K562 (cell line): ENCODE measurements around the gene KLHL12. TPM values are rescaled to one million over a fixed set of nuclear protein-coding genes. Genes with fewer than 3 reads are reported as not detected.
A peak's percentile ranks its signal among the peaks of the same experiment; 100 is the strongest.

ENCODE experiments used
- ARNT ChIP-seq, 2 experiments: fragments of 450-650 bp; IDR thresholded peaks; 2 replicates each; pipeline ENCODE4 v1.6.1; 2016; ENCODE audit warnings: mild to moderate bottlenecking in 1 of 2
- CBX2 ChIP-seq: fragments of 200-600 bp; sonication (generic); IDR thresholded peaks from one replicate; pipeline ENCODE4 v1.6.1; 2012; ENCODE audit warnings: mild to moderate bottlenecking, low read length, inconsistent platforms; ENCODE audit not compliant: insufficient read depth, poor library complexity, severe bottlenecking
- DACH1 ChIP-seq: fragments of 450-650 bp; IDR thresholded peaks from 2 replicates; pipeline ENCODE4 v1.6.1; 2018; ENCODE audit not compliant: partially characterized antibody
- DPF2 ChIP-seq: fragments of 450-650 bp; IDR thresholded peaks from 2 replicates; pipeline ENCODE4 v1.6.1; 2016
- NCOA1 ChIP-seq: fragments of 450-650 bp; IDR thresholded peaks from 2 replicates; pipeline ENCODE4 v1.6.1; 2016; ENCODE audit warnings: low read depth
- NCOA4 ChIP-seq: fragments of 450-650 bp; IDR thresholded peaks from 2 replicates; pipeline ENCODE4 v1.6.1; 2018; ENCODE audit warnings: mild to moderate bottlenecking; ENCODE audit not compliant: partially characterized antibody
- PCBP2 ChIP-seq: fragments of 200-400 bp; formaldehyde crosslinking; IDR thresholded peaks from 2 replicates; pipeline ENCODE4 v1.6.1; 2018; ENCODE audit warnings: low read length, low read depth, mild to moderate bottlenecking, moderate library complexity; ENCODE audit not compliant: poor library complexity, severe bottlenecking
- POLR2B ChIP-seq: fragments of 450-650 bp; IDR thresholded peaks from 2 replicates; pipeline ENCODE4 v1.6.1; 2018; ENCODE audit warnings: low read depth; ENCODE audit not compliant: partially characterized antibody
- PRPF4 ChIP-seq: fragments of 200-400 bp; formaldehyde crosslinking; IDR thresholded peaks from one replicate; pipeline ENCODE4 v1.6.1; 2017; ENCODE audit warnings: low read length, low read depth, mild to moderate bottlenecking; ENCODE audit not compliant: insufficient read depth, poor library complexity, severe bottlenecking
- RBM22 ChIP-seq: fragments of 200-400 bp; formaldehyde crosslinking; IDR thresholded peaks from 2 replicates; pipeline ENCODE4 v1.6.1; 2018; ENCODE audit warnings: low read length, low read depth; ENCODE audit not compliant: poor library complexity, severe bottlenecking
- RHOXF2B ChIP-seq: fragments of 250-450 bp; sonication (Bioruptor Pico); conservative IDR thresholded peaks from 2 replicates; pipeline ENCODE4 v1.5.1; 2021
- TEAD2 ChIP-seq: fragments of 450-650 bp; IDR thresholded peaks from 2 replicates; pipeline ENCODE4 v1.6.1; 2016; ENCODE audit warnings: missing genetic modification characterization, control low read depth, missing compliant biosample characterization
- polyA plus RNA-seq, 8 experiments: library from polyadenylated mRNA; depleted of rRNA in 4 of 8; stranded (reverse) in 5 of 8; unstranded in 3 of 8; fragments of >200 nt; fragmentation: Nextera tagmentation in 2 of 8; fragmentation: Illumina TruSeq in 1 of 8; extraction: Ambion mirVana in 2 of 8; extraction: Trizol in 1 of 8; gene quantifications; 2 replicates each; pipeline versions ENCODE4 v1.2.1 to v1.2.3, GENCODE V29; 2011 to 2014; ENCODE audit warnings: inconsistent platforms in 1 of 8, missing spikeins in 1 of 8
- total RNA-seq, 7 experiments: library from RNA; depleted of rRNA in 6 of 7; stranded (reverse); fragments of >200 nt in 6 of 7; fragmentation: Illumina TruSeq in 2 of 7; extraction: Trizol in 2 of 7; gene quantifications; 2 replicates each; pipeline versions ENCODE4 v1.2.1 to v1.2.3, GENCODE V29; 2011 to 2021; ENCODE audit warnings: low replicate concordance in 1 of 7
- TF ChIP-seq, protein P1 (sequence below), 2 experiments: fragments of 450-650 bp in 1 of 2; sonication (generic) in 1 of 2; formaldehyde crosslinking in 1 of 2; IDR thresholded peaks in 1 of 2; conservative IDR thresholded peaks in 1 of 2; 2 replicates each; pipeline versions ENCODE4 v1.6.1 to v1.8.1; 2016 to 2023; ENCODE audit warnings: mild to moderate bottlenecking in 2 of 2, moderate library complexity in 2 of 2, inconsistent platforms in 1 of 2, missing genetic modification reagents in 1 of 2
- TF ChIP-seq, protein P2 (sequence below): fragments of 250-450 bp; sonication (Bioruptor Pico); IDR thresholded peaks from 2 replicates; pipeline ENCODE4 v1.4.0; 2020; ENCODE audit warnings: mild to moderate bottlenecking, moderate library complexity
- TF ChIP-seq, protein P3 (sequence below): fragments of 450-650 bp; IDR thresholded peaks from one replicate; pipeline ENCODE4 v1.6.1; 2018; ENCODE audit warnings: mild to moderate bottlenecking, moderate library complexity; ENCODE audit not compliant: partially characterized antibody
- TF ChIP-seq, protein P4 (sequence below), 3 experiments: fragments of 200-800 bp in 1 of 3; fragments of 250-450 bp in 1 of 3; fragments of 450-650 bp in 1 of 3; sonication (Bioruptor Pico) in 1 of 3; sonication (Bioruptor generic) in 1 of 3; formaldehyde crosslinking in 1 of 3; IDR thresholded peaks; 2 replicates each; pipeline versions ENCODE4 v1.6.1 to v1.8.0; 2016 to 2022; ENCODE audit warnings: mild to moderate bottlenecking in 2 of 3, missing genetic modification characterization in 2 of 3, missing compliant biosample characterization in 1 of 3, moderate library complexity in 1 of 3

Gene KLHL12
- total and polyA plus RNA-seq, 9 of the 15 experiments (the other 6 are each of a cell fraction or from before 2014, with no cell fraction given), result 23.1 to 85.1 (median 35.0) TPM

DNA sequence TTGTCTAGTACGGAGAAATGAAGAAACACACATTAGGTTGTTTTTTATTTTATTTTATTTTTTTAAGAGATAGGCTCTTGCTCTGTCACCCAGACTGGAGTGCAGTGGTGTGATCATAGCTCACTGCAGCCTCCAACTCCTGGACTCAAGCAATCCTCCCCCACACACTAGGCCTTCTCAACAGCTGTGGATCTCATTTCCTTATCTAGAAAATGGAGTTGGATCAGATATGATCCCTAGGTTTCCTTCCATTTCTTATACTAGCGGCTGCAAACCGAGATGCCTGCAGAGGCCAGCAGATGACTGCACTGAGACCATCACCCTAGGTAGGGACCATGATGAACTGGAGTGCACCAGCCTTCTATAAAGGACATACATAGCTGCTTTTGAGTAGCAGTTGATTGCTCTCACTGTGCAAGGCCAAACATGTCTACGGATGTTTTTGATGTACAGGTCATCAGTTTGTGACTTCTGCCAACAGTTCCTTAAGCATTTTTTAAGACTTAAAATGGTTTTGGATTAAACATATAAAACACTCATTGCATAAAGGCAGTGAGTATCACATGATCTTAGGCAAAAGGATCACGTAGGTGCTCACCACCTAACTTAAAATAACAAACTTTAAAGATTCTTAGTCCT, 11.4 kb upstream of the KLHL12 start (continued):
- TF ChIP-seq, protein P1, sequence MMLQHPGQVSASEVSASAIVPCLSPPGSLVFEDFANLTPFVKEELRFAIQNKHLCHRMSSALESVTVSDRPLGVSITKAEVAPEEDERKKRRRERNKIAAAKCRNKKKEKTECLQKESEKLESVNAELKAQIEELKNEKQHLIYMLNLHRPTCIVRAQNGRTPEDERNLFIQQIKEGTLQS (IDR thresholded peaks at IDR 0.05), result no peak; the same call in 1 of the 2 replicates
- TF ChIP-seq, protein P1 (CRISPR knock-in tag; conservative IDR thresholded peaks at IDR 0.05), result 0 out of 2 replicates have a peak, but pooled peaks have one; percentile 32
- TF ChIP-seq POLR2B (no peak), NCOA4 (no peak), NCOA1 (0 out of 2 replicates have a peak, but pooled peaks have one; percentile 21), DACH1 (peak; percentile 55), RBM22 (no peak), TEAD2 (tag) (0 out of 2 replicates have a peak, but pooled peaks have one; percentile 11), CBX2 (no peak), PCBP2 (no peak), RHOXF2B (CRISPR knock-in tag) (no peak), ARNT (IDR thresholded peaks at IDR 0.05) (peak in 1 of 2 experiments; percentile 89; a peak in 2 of 4 replicates), PRPF4 (no peak), DPF2 (peak; percentile 87)
- TF ChIP-seq, protein P2, sequence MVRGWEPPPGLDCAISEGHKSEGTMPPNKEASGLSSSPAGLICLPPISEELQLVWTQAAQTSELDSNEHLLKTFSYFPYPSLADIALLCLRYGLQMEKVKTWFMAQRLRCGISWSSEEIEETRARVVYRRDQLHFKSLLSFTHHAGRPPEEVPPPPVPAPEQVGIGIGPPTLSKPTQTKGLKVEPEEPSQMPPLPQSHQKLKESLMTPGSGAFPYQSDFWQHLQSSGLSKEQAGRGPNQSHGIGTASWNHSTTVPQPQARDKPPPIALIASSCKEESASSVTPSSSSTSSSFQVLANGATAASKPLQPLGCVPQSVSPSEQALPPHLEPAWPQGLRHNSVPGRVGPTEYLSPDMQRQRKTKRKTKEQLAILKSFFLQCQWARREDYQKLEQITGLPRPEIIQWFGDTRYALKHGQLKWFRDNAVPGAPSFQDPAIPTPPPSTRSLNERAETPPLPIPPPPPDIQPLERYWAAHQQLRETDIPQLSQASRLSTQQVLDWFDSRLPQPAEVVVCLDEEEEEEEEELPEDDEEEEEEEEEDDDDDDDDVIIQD (CRISPR knock-in tag), result no peak
- TF ChIP-seq, protein P3, sequence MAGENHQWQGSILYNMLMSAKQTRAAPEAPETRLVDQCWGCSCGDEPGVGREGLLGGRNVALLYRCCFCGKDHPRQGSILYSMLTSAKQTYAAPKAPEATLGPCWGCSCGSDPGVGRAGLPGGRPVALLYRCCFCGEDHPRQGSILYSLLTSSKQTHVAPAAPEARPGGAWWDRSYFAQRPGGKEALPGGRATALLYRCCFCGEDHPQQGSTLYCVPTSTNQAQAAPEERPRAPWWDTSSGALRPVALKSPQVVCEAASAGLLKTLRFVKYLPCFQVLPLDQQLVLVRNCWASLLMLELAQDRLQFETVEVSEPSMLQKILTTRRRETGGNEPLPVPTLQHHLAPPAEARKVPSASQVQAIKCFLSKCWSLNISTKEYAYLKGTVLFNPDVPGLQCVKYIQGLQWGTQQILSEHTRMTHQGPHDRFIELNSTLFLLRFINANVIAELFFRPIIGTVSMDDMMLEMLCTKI, result no peak
- TF ChIP-seq, protein P4, sequence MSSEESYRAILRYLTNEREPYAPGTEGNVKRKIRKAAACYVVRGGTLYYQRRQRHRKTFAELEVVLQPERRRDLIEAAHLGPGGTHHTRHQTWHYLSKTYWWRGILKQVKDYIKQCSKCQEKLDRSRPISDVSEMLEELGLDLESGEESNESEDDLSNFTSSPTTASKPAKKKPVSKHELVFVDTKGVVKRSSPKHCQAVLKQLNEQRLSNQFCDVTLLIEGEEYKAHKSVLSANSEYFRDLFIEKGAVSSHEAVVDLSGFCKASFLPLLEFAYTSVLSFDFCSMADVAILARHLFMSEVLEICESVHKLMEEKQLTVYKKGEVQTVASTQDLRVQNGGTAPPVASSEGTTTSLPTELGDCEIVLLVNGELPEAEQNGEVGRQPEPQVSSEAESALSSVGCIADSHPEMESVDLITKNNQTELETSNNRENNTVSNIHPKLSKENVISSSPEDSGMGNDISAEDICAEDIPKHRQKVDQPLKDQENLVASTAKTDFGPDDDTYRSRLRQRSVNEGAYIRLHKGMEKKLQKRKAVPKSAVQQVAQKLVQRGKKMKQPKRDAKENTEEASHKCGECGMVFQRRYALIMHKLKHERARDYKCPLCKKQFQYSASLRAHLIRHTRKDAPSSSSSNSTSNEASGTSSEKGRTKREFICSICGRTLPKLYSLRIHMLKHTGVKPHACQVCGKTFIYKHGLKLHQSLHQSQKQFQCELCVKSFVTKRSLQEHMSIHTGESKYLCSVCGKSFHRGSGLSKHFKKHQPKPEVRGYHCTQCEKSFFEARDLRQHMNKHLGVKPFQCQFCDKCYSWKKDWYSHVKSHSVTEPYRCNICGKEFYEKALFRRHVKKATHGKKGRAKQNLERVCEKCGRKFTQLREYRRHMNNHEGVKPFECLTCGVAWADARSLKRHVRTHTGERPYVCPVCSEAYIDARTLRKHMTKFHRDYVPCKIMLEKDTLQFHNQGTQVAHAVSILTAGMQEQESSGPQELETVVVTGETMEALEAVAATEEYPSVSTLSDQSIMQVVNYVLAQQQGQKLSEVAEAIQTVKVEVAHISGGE (CRISPR knock-in tag; IDR thresholded peaks at IDR 0.05), result 0 out of 6 replicates have a peak, but pooled peaks of 1 of the 3 experiments have one; percentile 9
